A549 (cell line): ENCODE measurements around the gene HLTF. TPM values are rescaled to one million over a fixed set of nuclear protein-coding genes. Genes with fewer than 3 reads are reported as not detected.

Experiments used
- ATAC-seq, 2 experiments: fragments of 200-7000 bp in 1 of 2; fragments of >200 bp in 1 of 2; cut with Nextera tagmentation in 1 of 2; cut with Tn5 transposase in 1 of 2; 3 replicates each; pipeline versions ENCODE4 v1.8.0 to v1.9.1; 2018 to 2020; ENCODE audit warnings: mild to moderate bottlenecking in 1 of 2, moderate library complexity in 1 of 2
- CTCF ChIA-PET: fragments of 300-600 bp; sonication (Branson Sonifier 250); formaldehyde crosslinking; extraction: SDS; loops from one replicate; lab custom pipeline; 2021; ENCODE audit warnings: antibody characterized with exemption, inconsistent platforms; lab: Yijun Ruan, JAX
- POLR2A ChIA-PET: fragments of 350-600 bp; formaldehyde crosslinking; extraction: SDS; loops from one replicate; lab custom pipeline; 2021; ENCODE audit warnings: antibody characterized with exemption, inconsistent platforms; lab: Yijun Ruan, JAX
- DNase-seq, 2 experiments: peaks; one replicate each; pipeline versions ENCODE4 v3.0.0 to v3.0.0-alpha.2; 2011 to 2016; ENCODE audit warnings: low read depth in 1 of 2, low spot score in 1 of 2
- FAIRE-seq: peaks from 2 replicates; lab custom pipeline; 2011; peaks lifted over from hg19 to GRCh38; lab: Jason Lieb, UNC
- H3K27ac ChIP-seq, 2 experiments: fragments of >200 bp; sonication (Bioruptor Twin); formaldehyde crosslinking; 3 replicates each; pipeline ENCODE4 v1.5.1; 2016 to 2017
- H3K4me1 ChIP-seq: fragments of >200 bp; sonication (Bioruptor Twin); formaldehyde crosslinking; 3 replicates; pipeline ENCODE4 v1.6.1; 2016
- H3K4me2 ChIP-seq: fragments of >200 bp; sonication (Bioruptor Twin); formaldehyde crosslinking; 3 replicates; pipeline ENCODE4 v1.6.1; 2016
- H3K4me3 ChIP-seq: fragments of >200 bp; sonication (Bioruptor Twin); formaldehyde crosslinking; 3 replicates; pipeline ENCODE4 v1.5.1; 2016
- H3K9me3 ChIP-seq: fragments of >200 bp; sonication (Bioruptor Twin); formaldehyde crosslinking; 3 replicates; pipeline ENCODE4 v1.6.1; 2016
- CHD2 ChIP-seq: fragments of 150-350 bp; IDR thresholded peaks from 2 replicates; pipeline ENCODE4 v1.6.1; 2014; ENCODE audit warnings: low read length; ENCODE audit not compliant: partially characterized antibody
- EHF ChIP-seq: fragments of 250-450 bp; sonication (Bioruptor Pico); IDR thresholded peaks from 2 replicates; pipeline ENCODE4 v1.5.0; 2020; ENCODE audit warnings: mild to moderate bottlenecking
- EHMT2 ChIP-seq: fragments of 200-600 bp; sonication (generic); IDR thresholded peaks from 2 replicates; pipeline ENCODE4 v1.6.1; 2016; ENCODE audit warnings: antibody characterized with exemption, low read depth, mild to moderate bottlenecking, moderate library complexity
- FOSB ChIP-seq: fragments of 250-450 bp; sonication (Bioruptor Pico); IDR thresholded peaks from 2 replicates; pipeline ENCODE4 v1.5.0; 2020; ENCODE audit warnings: mild to moderate bottlenecking, moderate library complexity
- FOXS1 ChIP-seq: fragments of 250-450 bp; sonication (Bioruptor Pico); IDR thresholded peaks from 2 replicates; pipeline ENCODE4 v1.5.0; 2020; ENCODE audit warnings: mild to moderate bottlenecking, moderate library complexity
- GATA3 ChIP-seq: IDR thresholded peaks from 2 replicates; pipeline ENCODE4 v1.6.1; 2012; ENCODE audit warnings: borderline replicate concordance
- HDAC2 ChIP-seq: fragments of 200-600 bp; sonication (generic); IDR thresholded peaks from 2 replicates; pipeline ENCODE4 v1.6.1; 2016
- HOXB5 ChIP-seq: fragments of 250-450 bp; sonication (Bioruptor Pico); IDR thresholded peaks from 2 replicates; pipeline ENCODE4 v1.5.0; 2020; ENCODE audit warnings: mild to moderate bottlenecking, moderate library complexity
- JUNB ChIP-seq: fragments of >200 bp; sonication (Bioruptor Twin); formaldehyde crosslinking; IDR thresholded peaks from 2 replicates; pipeline ENCODE4 v1.6.1; 2016
- POLR2A ChIP-seq: IDR thresholded peaks from 2 replicates; pipeline ENCODE4 v1.6.1; 2012; ENCODE audit warnings: mild to moderate bottlenecking, low read length
- RCOR1 ChIP-seq: fragments of 150-350 bp; IDR thresholded peaks from 2 replicates; pipeline ENCODE4 v1.6.1; 2014; ENCODE audit warnings: antibody characterized with exemption, low read length, low read depth
- RFX5 ChIP-seq: fragments of 450-650 bp; IDR thresholded peaks from 2 replicates; pipeline ENCODE4 v1.7.1; 2014; ENCODE audit warnings: antibody characterized with exemption, mild to moderate bottlenecking, moderate library complexity
- RNF2 ChIP-seq: fragments of 200-600 bp; sonication (generic); IDR thresholded peaks from 2 replicates; pipeline ENCODE4 v1.6.1; 2016; ENCODE audit warnings: low read depth, mild to moderate bottlenecking, antibody characterized with exemption, moderate library complexity, borderline replicate concordance
- ZFP36 ChIP-seq: fragments of 450-650 bp; IDR thresholded peaks from 2 replicates; pipeline ENCODE4 v1.6.1; 2014; ENCODE audit warnings: borderline replicate concordance; ENCODE audit not compliant: partially characterized antibody
- ZSCAN20 ChIP-seq: fragments of 250-450 bp; sonication (Bioruptor Pico); IDR thresholded peaks from 2 replicates; pipeline ENCODE4 v1.8.0; 2022; ENCODE audit warnings: mild to moderate bottlenecking, moderate library complexity
- WGBS: methylation state at CpG from one replicate; pipeline ENCODE4 v1.1.6; 2017; ENCODE audit errors: missing lambda C conversion rate; 5-methylcytosine and 5-hydroxymethylcytosine counted together
- polyA plus RNA-seq, 4 experiments: library from polyadenylated mRNA; depleted of rRNA in 3 of 4; stranded (reverse); fragments of >200 nt; fragmentation: RNase III in 1 of 4; extraction: RNeasy Plus Mini Kit Qiagen cat#74134 plus additional on column Dnase treatment in 1 of 4; gene quantifications; 2 replicates in 3 of 4; 3 replicates in 1 of 4; pipeline ENCODE4 v1.2.3, GENCODE V29; 2011 to 2017
- TF ChIP-seq, protein P1 (sequence below): fragments of >200 bp; sonication (Bioruptor Twin); formaldehyde crosslinking; IDR thresholded peaks from 3 replicates; pipeline ENCODE4 v1.5.1; 2016
- TF ChIP-seq, protein P2 (sequence below): fragments of >200 bp; sonication (Bioruptor Twin); formaldehyde crosslinking; IDR thresholded peaks from 3 replicates; pipeline ENCODE4 v1.6.1; 2016

Gene HLTF
- polyA plus RNA-seq, 2 of the 4 experiments (the other 2 are of a cell fraction): 26.7 to 61.6 TPM

DNA sequence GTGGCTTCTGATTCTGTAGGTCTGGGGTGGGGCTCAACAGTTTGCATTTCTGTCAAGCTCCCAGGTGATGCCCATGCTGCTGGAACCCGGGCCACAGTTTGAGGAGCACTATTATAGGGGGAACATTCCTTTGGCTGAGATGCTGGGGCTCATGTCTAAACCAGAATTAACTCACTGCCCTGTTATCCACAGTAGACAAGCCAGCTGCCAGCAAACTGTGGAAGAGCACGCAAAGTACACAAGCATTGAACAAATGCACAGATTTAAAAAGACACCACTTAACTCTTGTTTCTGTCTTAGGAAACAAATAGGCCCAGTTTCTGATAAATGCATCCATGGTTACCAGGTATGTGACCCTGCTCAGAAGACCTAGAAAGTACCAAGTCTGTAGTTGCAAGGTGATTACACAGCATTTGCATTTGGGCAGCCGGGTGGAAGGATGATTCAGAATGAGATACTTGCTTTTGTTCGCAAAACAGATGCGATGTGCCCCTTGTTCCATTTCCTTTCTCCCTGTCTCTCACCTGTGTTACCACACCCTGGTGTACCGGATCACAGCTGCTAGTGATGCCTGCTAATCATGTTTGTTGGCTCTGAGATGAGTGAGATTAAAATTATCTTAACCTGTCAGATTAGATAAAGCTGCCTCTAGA lies 82.6 kb downstream of the HLTF start (continued):
- TF ChIP-seq, protein P1, sequence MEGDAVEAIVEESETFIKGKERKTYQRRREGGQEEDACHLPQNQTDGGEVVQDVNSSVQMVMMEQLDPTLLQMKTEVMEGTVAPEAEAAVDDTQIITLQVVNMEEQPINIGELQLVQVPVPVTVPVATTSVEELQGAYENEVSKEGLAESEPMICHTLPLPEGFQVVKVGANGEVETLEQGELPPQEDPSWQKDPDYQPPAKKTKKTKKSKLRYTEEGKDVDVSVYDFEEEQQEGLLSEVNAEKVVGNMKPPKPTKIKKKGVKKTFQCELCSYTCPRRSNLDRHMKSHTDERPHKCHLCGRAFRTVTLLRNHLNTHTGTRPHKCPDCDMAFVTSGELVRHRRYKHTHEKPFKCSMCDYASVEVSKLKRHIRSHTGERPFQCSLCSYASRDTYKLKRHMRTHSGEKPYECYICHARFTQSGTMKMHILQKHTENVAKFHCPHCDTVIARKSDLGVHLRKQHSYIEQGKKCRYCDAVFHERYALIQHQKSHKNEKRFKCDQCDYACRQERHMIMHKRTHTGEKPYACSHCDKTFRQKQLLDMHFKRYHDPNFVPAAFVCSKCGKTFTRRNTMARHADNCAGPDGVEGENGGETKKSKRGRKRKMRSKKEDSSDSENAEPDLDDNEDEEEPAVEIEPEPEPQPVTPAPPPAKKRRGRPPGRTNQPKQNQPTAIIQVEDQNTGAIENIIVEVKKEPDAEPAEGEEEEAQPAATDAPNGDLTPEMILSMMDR: no peak
- no peak for TF ChIP-seq RNF2

DNA sequence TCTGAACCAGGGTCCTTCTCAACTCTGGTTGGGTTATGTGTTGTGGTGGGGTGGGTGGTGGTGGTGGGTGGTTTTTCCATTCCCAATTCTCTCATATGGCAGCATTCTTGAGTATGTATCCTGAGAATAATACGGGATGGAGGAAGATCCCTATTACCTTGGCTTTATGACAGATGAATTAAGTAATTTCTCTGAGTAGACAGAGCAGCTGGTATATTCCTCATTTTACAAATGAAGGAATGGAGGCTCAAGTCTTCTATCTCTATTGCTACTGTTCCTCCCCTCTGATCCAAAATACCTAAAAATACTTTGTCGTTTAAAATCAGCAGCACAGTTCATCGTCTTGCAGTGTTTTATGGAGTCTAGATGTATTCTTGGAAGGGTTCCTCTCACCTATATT lies 84.6 kb downstream of the HLTF start:
- no peak for ATAC-seq
- WGBS: 85% methylated on average over 3 of the region's 3 CpGs
- no peak for DNase-seq
- TF ChIP-seq, protein P2, sequence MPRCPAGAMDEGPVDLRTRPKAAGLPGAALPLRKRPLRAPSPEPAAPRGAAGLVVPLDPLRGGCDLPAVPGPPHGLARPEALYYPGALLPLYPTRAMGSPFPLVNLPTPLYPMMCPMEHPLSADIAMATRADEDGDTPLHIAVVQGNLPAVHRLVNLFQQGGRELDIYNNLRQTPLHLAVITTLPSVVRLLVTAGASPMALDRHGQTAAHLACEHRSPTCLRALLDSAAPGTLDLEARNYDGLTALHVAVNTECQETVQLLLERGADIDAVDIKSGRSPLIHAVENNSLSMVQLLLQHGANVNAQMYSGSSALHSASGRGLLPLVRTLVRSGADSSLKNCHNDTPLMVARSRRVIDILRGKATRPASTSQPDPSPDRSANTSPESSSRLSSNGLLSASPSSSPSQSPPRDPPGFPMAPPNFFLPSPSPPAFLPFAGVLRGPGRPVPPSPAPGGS: no peak
- no peak for FAIRE-seq
- Histone ChIP-seq H3K4me1 (no peaks in the 10 kb centered on the region), H3K4me2 (no peak overlapping the region), H3K9me3 (no peaks in the 10 kb centered on the region), H3K4me3 (no peak overlapping the region), H3K27ac (no peak overlapping the region)
- ChIA-PET POLR2A (interaction anchor here (1.0 kb wide), 1 partner anchor 10 kb away, joined by 3 read pairs; no protein-coding TSS in a partner anchor), CTCF (interaction anchor here (1.5 kb wide), 1 partner anchor 11 kb away, joined by 3 read pairs; no protein-coding TSS in a partner anchor)

DNA sequence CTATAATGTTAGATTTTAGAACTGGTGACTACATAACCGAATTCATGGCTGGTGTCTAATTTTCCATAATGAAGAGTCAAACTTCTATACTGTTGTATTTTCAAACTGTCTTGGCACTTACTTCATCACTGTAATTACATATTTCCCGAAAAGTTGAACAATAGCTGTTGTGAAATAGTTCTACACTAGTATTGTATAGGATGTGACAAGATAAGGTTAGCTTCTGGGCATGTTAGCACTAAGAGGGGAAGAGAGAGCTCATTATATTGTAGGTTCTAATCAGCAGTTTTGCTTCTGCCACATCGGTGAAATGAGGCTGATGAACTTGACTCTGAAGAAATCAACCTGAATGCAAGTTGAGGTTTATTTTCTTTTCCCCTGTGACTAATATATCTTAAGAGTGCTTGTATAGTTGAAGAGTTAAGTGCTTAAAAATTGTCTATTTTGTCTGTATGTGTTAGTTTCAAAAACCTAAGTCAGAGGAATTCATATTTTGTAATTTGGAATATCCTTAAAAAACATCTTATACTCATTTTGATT lies 86.1 kb downstream of the HLTF start:
- Histone ChIP-seq H3K27ac (no peak overlapping the region), H3K4me2 (no peak overlapping the region), H3K4me1 (no peaks in the 10 kb centered on the region), H3K9me3 (no peaks in the 10 kb centered on the region)
- POLR2A ChIA-PET: no interaction called here
- ATAC-seq (no peak), FAIRE-seq (no peak)
- CTCF ChIA-PET: interaction anchor here (1.4 kb wide), 1 partner anchor 119 kb away, joined by 3 read pairs; no protein-coding TSS in a partner anchor
- no peak for TF ChIP-seq FOSB (CRISPR knock-in tag)
- TF ChIP-seq RCOR1: no peak
- no peak for TF ChIP-seq EHMT2
- TF ChIP-seq ZSCAN20: no peak
- no peak for TF ChIP-seq ZFP36
- TF ChIP-seq RFX5: no peak
- no peak for TF ChIP-seq JUNB
- TF ChIP-seq FOXS1: no peak
- TF ChIP-seq EHF (CRISPR knock-in tag): no peak
- TF ChIP-seq POLR2A: no peak
- no peak for TF ChIP-seq GATA3
- TF ChIP-seq, all 56 proteins: peak for 0
- WGBS: 87% methylated on average over 3 of the region's 3 CpGs
- no peak for DNase-seq
- H3K4me3 ChIP-seq: no peak overlapping the region

DNA sequence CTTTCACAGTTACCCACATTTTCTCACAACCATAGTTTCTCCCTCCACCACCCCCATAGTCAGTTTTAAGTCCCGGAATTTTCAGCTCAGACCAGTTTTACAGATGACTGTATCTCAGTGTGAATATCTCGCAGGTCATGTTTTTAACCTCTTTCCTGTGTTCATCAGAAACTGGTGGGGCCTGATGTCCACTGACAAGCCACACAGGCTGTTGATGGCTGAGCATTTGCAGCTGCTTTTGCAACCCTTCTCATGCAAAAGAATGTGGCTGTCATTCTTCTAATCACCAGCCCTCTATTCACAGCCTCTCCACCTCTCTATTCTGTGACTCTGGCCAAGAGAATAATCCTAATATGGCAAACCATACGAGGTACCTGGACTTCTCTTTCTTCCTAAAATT lies 86.5 kb downstream of the HLTF start:
- WGBS: 84% methylated on average over 3 of the region's 3 CpGs
- DNase-seq: no peak
- CTCF ChIA-PET: interaction anchor here (1.4 kb wide), 1 partner anchor 120 kb away, joined by 3 read pairs; no protein-coding TSS in a partner anchor
- POLR2A ChIA-PET: no interaction called here
- H3K27ac ChIP-seq: no peak overlapping the region
- no peaks in the 10 kb centered on the region for H3K9me3 ChIP-seq
- FAIRE-seq: no peak
- no peak for TF ChIP-seq HDAC2
- TF ChIP-seq ZSCAN20: no peak
- TF ChIP-seq RNF2: no peak
- TF ChIP-seq HOXB5: no peak
- no peak for TF ChIP-seq CHD2
- ATAC-seq: no peak
- no peak overlapping the region for H3K4me2 ChIP-seq
- H3K4me1 ChIP-seq: no peaks in the 10 kb centered on the region
- H3K4me3 ChIP-seq: no peak overlapping the region
